MCF 10A (cell line): ENCODE data around the gene CD8B. TPM values are rescaled to one million over a fixed set of nuclear protein-coding genes. Genes with fewer than 3 reads are reported as not detected.

Experiments used
- BruUV-seq: library from RNA; stranded (reverse); fragments of 400-500 nt; replicated peaks from 2 replicates; lab custom pipeline; 2021; lab: Mats Ljungman, UMichigan
- CTCF ChIA-PET: fragments of 300-600 bp; sonication (Branson Sonifier 250); formaldehyde crosslinking; extraction: SDS; loops from one replicate; lab custom pipeline; 2021; ENCODE audit warnings: antibody characterized with exemption, inconsistent platforms; lab: Yijun Ruan, JAX
- POLR2A ChIA-PET: fragments of 300-600, 350-650 bp; sonication (Branson Sonifier 250); formaldehyde crosslinking; extraction: SDS; loops from one replicate; lab custom pipeline; 2020; ENCODE audit warnings: antibody characterized with exemption, inconsistent platforms; lab: Yijun Ruan, JAX
- DNase-seq: peaks from one replicate; pipeline ENCODE4 v3.0.0-alpha.2; 2018; ENCODE audit not compliant: unreplicated experiment
- H3K27ac Mint-ChIP-seq: one replicate; pipeline ENCODE4 v1.8.0; 2022; ENCODE audit warnings: mild to moderate bottlenecking, low read depth, mixed read lengths; ENCODE audit not compliant: unreplicated experiment
- H3K27me3 Mint-ChIP-seq: one replicate; pipeline ENCODE4 v1.8.0; 2022; ENCODE audit warnings: mixed read lengths; ENCODE audit not compliant: insufficient read depth, unreplicated experiment
- H3K36me3 Mint-ChIP-seq: one replicate; pipeline ENCODE4 v1.8.0; 2022; ENCODE audit warnings: mild to moderate bottlenecking, moderate library complexity, mixed read lengths; ENCODE audit not compliant: insufficient read depth, unreplicated experiment
- H3K4me1 Mint-ChIP-seq: one replicate; pipeline ENCODE4 v1.8.0; 2022; ENCODE audit warnings: mixed read lengths; ENCODE audit not compliant: insufficient read depth, unreplicated experiment
- H3K4me3 Mint-ChIP-seq: one replicate; pipeline ENCODE4 v1.8.0; 2022; ENCODE audit warnings: mild to moderate bottlenecking, moderate library complexity, mixed read lengths; ENCODE audit not compliant: unreplicated experiment
- H3K9me3 Mint-ChIP-seq: one replicate; pipeline ENCODE4 v1.8.0; 2022; ENCODE audit warnings: mixed read lengths; ENCODE audit not compliant: unreplicated experiment
- CTCF ChIP-seq: fragments of 200-600 bp; IDR thresholded peaks from one replicate; pipeline ENCODE4 v1.8.0; 2022; ENCODE audit warnings: antibody characterized with exemption, mild to moderate bottlenecking; ENCODE audit not compliant: unreplicated experiment
- intact Hi-C: fragments of 100-400 bp; cut with micrococcal nuclease; formaldehyde crosslinking; loops from 2 replicates; pipeline ENCODE4 v1.14.1; 2022
- total RNA-seq: library from RNA; stranded (reverse); gene quantifications from 2 replicates; pipeline ENCODE4 v1.2.3, GENCODE V29; 2022

The CD8B gene
- total RNA-seq, 1 experiment from 2014 or later, result not detected

GRCh38 chr2:86791573-86791972 lies 70.1 kb downstream of the CD8B start:
- H3K9me3 Mint-ChIP-seq, result peaks cover 18% of the 10 kb centered on the region
- no peak for TF ChIP-seq CTCF
- no peak for DNase-seq
- H3K27ac Mint-ChIP-seq, result no peak overlapping the region
- H3K4me3 Mint-ChIP-seq, result no peak overlapping the region
- POLR2A ChIA-PET, result no interaction called here
- CTCF ChIA-PET, result no interaction called here
- no peaks in the 10 kb centered on the region for H3K4me1 Mint-ChIP-seq
- H3K27me3 Mint-ChIP-seq, result peaks cover 21% of the 10 kb centered on the region
- no TSS peak for BruUV-seq
- intact Hi-C loops, result no loop called here
- H3K36me3 Mint-ChIP-seq, result no peaks in the 10 kb centered on the region

GRCh38 chr2:86790676-86791572 lies 70.8 kb downstream of the CD8B start, which contains the start of gene CD8A:
Gene CD8A (minus strand): TSS chr2:86790913. CDS start chr2:86790825, 88 bp downstream.
- Mint-ChIP-seq H3K36me3 (no peaks in the 10 kb centered on the region), H3K27me3 (peaks cover 21% of the 10 kb centered on the region), H3K9me3 (peaks cover 12% of the 10 kb centered on the region), H3K27ac (no peak within 1 kb of the TSS), H3K4me1 (no peaks in the 10 kb centered on the region), H3K4me3 (no peak within 1 kb of the TSS)
- POLR2A ChIA-PET, result no interaction called here
- no peak for TF ChIP-seq CTCF
- intact Hi-C loops, result no loop called here
- CTCF ChIA-PET, result no interaction called here
- DNase-seq, result no peak
- no TSS peak for BruUV-seq

- ChIA-PET CTCF (no interaction called here), POLR2A (no interaction called here)
- no peak for DNase-seq
- no TSS peak for BruUV-seq
- Mint-ChIP-seq H3K9me3 (peaks cover 5% of the 10 kb centered on the region), H3K4me3 (no peak overlapping the region), H3K36me3 (no peaks in the 10 kb centered on the region), H3K27ac (no peak overlapping the region), H3K4me1 (no peaks in the 10 kb centered on the region), H3K27me3 (peaks cover 21% of the 10 kb centered on the region)
- TF ChIP-seq CTCF, result no peak
- intact Hi-C loops, result no loop called here
Measured at GRCh38 chr2:86790134-86790675, 71.5 kb downstream of the CD8B start.

- intact Hi-C loops, result no loop called here
- CTCF ChIA-PET, result no interaction called here
- DNase-seq, result no peak
- Mint-ChIP-seq H3K27me3 (peaks cover 21% of the 10 kb centered on the region), H3K4me1 (no peaks in the 10 kb centered on the region), H3K9me3 (no peaks in the 10 kb centered on the region), H3K27ac (no peak overlapping the region), H3K36me3 (no peaks in the 10 kb centered on the region), H3K4me3 (no peak overlapping the region)
- POLR2A ChIA-PET, result no interaction called here
- TF ChIP-seq CTCF, result no peak
- no TSS peak for BruUV-seq
Measured at GRCh38 chr2:86789687-86790133, 72.0 kb downstream of the CD8B start.
